GM23338 (cell line): ENCODE results near the gene BICC1. TPM values are rescaled to one million over a fixed set of nuclear protein-coding genes. Genes with fewer than 3 reads are reported as not detected.

ENCODE experiments used
- ATAC-seq: fragments of 200-7000 bp; cut with Tn5 transposase; 3 replicates; pipeline ENCODE4 v1.9.1; 2020
- DNase-seq: peaks from one replicate; pipeline ENCODE4 v3.0.0-alpha.2; 2015; ENCODE audit warnings: low spot score
- H2AFZ ChIP-seq: fragments of 200-600 bp; sonication (generic); 2 replicates; pipeline ENCODE4 v1.8.0; 2016; ENCODE audit warnings: antibody characterized with exemption, mild to moderate bottlenecking, moderate library complexity
- H3F3A ChIP-seq: fragments of 200-600 bp; sonication (generic); replicated peaks from 2 replicates; pipeline ENCODE4 v1.8.0; 2017; ENCODE audit warnings: antibody characterized with exemption, mixed run types, low read depth
- H3K27ac ChIP-seq: fragments of 200-600 bp; sonication (generic); 2 replicates; pipeline ENCODE4 v1.6.1; 2016; ENCODE audit warnings: low read depth
- H3K27me3 ChIP-seq: fragments of 200-600 bp; sonication (generic); 2 replicates; pipeline ENCODE4 v1.8.0; 2016; ENCODE audit warnings: mild to moderate bottlenecking, mixed run types, moderate library complexity; ENCODE audit not compliant: insufficient read depth
- H3K36me3 ChIP-seq: fragments of 200-600 bp; sonication (generic); 2 replicates; pipeline ENCODE4 v1.8.0; 2016; ENCODE audit warnings: mild to moderate bottlenecking; ENCODE audit not compliant: insufficient read depth
- H3K4me1 ChIP-seq: fragments of 200-600 bp; sonication (generic); 2 replicates; pipeline ENCODE4 v1.8.0; 2016; ENCODE audit warnings: mild to moderate bottlenecking, moderate library complexity; ENCODE audit not compliant: insufficient read depth
- H3K4me2 ChIP-seq: fragments of 200-600 bp; sonication (generic); 2 replicates; pipeline ENCODE4 v1.7.1; 2017; ENCODE audit warnings: mixed run types
- H3K4me3 ChIP-seq: fragments of 200-600 bp; sonication (generic); 2 replicates; pipeline ENCODE4 v1.6.1; 2016; ENCODE audit warnings: mixed run types
- H3K79me2 ChIP-seq: fragments of 200-600 bp; sonication (generic); replicated peaks from 2 replicates; pipeline ENCODE4 v1.8.0; 2017; ENCODE audit warnings: mild to moderate bottlenecking; ENCODE audit not compliant: insufficient read depth
- H3K9me2 ChIP-seq: fragments of 200-600 bp; sonication (generic); 2 replicates; pipeline ENCODE4 v1.8.0; 2017; ENCODE audit not compliant: insufficient read depth
- H4K20me1 ChIP-seq: fragments of 200-600 bp; sonication (generic); replicated peaks from 2 replicates; pipeline ENCODE4 v1.8.0; 2017; ENCODE audit warnings: mild to moderate bottlenecking; ENCODE audit not compliant: insufficient read depth
- H3K27ac Mint-ChIP-seq: 2 replicates; pipeline ENCODE4 v1.8.0; 2020; ENCODE audit warnings: inconsistent platforms, mild to moderate bottlenecking, moderate library complexity, mixed read lengths
- H3K27me3 Mint-ChIP-seq: 3 replicates; pipeline ENCODE4 v1.8.0; 2022; ENCODE audit warnings: low read depth, mild to moderate bottlenecking, moderate library complexity, mixed read lengths, inconsistent platforms; ENCODE audit not compliant: insufficient read depth, poor library complexity
- H3K36me3 Mint-ChIP-seq: 3 replicates; pipeline ENCODE4 v1.8.0; 2021; ENCODE audit warnings: low read depth, mild to moderate bottlenecking, inconsistent platforms, moderate library complexity, mixed read lengths
- H3K4me1 Mint-ChIP-seq: 3 replicates; pipeline ENCODE4 v1.8.0; 2020; ENCODE audit warnings: mild to moderate bottlenecking, inconsistent platforms, mixed read lengths
- H3K4me3 Mint-ChIP-seq: 3 replicates; pipeline ENCODE4 v1.8.0; 2021; ENCODE audit warnings: moderate library complexity, mild to moderate bottlenecking, inconsistent platforms, mixed read lengths
- H3K9me3 Mint-ChIP-seq: 3 replicates; pipeline ENCODE4 v1.8.0; 2020; ENCODE audit warnings: moderate library complexity, mild to moderate bottlenecking, inconsistent platforms, mixed read lengths
- EZH2phosphoT487 ChIP-seq: fragments of 200-600 bp; sonication (generic); IDR thresholded peaks from one replicate; pipeline ENCODE4 v1.8.1; 2018; ENCODE audit warnings: antibody characterized with exemption; ENCODE audit not compliant: unreplicated experiment
- NANOG ChIP-seq: IDR thresholded peaks from 2 replicates; pipeline ENCODE4 v1.6.1; 2016; ENCODE audit warnings: antibody characterized with exemption, borderline replicate concordance
- STAT1 ChIP-seq: IDR thresholded peaks from one replicate; pipeline ENCODE4 v1.6.1; 2016; ENCODE audit warnings: antibody characterized with exemption; ENCODE audit not compliant: unreplicated experiment
- ZNF114 ChIP-seq: fragments of 250-450 bp; sonication (Bioruptor Pico); IDR thresholded peaks from 2 replicates; pipeline ENCODE4 v1.5.0; 2020; ENCODE audit warnings: mild to moderate bottlenecking, moderate library complexity
- polyA plus RNA-seq: library from polyadenylated mRNA; unstranded; fragments of >200 nt; fragmentation: Nextera tagmentation; extraction: Ambion mirVana; gene quantifications from 2 replicates; pipeline ENCODE4 v1.2.1, GENCODE V29; 2016
- total RNA-seq: library from RNA; depleted of rRNA; stranded (reverse); fragments of >200 nt; shearing (Covaris generic); gene quantifications from 2 replicates; pipeline ENCODE4 v1.2.3, GENCODE V29; 2014
- TF ChIP-seq, protein P1 (sequence below): IDR thresholded peaks from one replicate; pipeline ENCODE4 v1.6.1; 2018; ENCODE audit warnings: antibody characterized with exemption; ENCODE audit not compliant: unreplicated experiment
- TF ChIP-seq, protein P2 (sequence below): fragments of 250-450 bp; sonication (Bioruptor Pico); IDR thresholded peaks from 2 replicates; pipeline ENCODE4 v1.5.0; 2020; ENCODE audit warnings: mild to moderate bottlenecking, moderate library complexity

BICC1 gene
- total and polyA plus RNA-seq, 2 experiments from 2014 or later: 1.3 to 2.2 TPM

DNA sequence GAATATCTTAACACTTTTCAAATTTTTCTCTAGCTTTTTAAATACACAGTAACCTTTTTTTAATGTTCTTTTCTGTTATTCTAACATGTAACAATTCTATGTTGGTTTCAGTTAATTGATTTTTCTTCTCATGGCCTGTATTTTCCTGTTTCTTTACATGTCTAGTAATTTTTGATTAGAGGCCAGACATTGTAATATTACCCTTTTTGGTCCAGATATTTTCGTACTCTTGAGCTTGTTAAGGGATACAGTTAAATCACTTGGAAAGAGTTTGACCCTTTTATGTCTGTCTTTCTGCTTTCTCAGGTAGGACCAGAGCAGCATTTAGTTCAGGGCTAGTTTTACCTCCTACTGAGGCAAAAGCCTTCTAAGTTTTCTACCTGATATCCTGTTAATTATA lies 45.0 kb downstream of the BICC1 start (continued):
- TF ChIP-seq, protein P1, sequence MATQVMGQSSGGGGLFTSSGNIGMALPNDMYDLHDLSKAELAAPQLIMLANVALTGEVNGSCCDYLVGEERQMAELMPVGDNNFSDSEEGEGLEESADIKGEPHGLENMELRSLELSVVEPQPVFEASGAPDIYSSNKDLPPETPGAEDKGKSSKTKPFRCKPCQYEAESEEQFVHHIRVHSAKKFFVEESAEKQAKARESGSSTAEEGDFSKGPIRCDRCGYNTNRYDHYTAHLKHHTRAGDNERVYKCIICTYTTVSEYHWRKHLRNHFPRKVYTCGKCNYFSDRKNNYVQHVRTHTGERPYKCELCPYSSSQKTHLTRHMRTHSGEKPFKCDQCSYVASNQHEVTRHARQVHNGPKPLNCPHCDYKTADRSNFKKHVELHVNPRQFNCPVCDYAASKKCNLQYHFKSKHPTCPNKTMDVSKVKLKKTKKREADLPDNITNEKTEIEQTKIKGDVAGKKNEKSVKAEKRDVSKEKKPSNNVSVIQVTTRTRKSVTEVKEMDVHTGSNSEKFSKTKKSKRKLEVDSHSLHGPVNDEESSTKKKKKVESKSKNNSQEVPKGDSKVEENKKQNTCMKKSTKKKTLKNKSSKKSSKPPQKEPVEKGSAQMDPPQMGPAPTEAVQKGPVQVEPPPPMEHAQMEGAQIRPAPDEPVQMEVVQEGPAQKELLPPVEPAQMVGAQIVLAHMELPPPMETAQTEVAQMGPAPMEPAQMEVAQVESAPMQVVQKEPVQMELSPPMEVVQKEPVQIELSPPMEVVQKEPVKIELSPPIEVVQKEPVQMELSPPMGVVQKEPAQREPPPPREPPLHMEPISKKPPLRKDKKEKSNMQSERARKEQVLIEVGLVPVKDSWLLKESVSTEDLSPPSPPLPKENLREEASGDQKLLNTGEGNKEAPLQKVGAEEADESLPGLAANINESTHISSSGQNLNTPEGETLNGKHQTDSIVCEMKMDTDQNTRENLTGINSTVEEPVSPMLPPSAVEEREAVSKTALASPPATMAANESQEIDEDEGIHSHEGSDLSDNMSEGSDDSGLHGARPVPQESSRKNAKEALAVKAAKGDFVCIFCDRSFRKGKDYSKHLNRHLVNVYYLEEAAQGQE: no peak
- TF ChIP-seq EZH2phosphoT487 (no peak), STAT1 (no peak)

DNA sequence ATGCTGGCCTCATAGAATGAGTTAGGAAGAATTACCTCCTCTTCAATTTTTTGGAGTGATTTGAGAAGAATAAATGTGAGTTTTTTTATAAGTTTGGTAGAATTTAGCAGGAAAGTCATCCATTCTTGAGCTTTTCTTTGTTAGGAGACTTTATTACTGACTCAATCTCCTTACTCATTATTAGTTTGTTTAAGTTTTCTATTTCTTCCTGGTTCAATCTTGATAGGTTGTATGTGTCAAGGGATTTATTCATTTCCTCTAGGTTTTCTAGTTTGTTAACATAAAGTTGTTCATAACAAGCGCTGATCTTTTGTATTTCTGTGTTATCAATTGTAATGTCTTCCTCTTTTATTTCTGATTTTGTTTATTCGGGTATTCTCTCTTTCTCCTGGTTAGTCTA lies 47.4 kb downstream of the BICC1 start:
- Histone ChIP-seq H3K27me3 (no peaks in the 10 kb centered on the region), H3K27ac (no peak overlapping the region), H3K79me2 (no peaks in the 10 kb centered on the region), H3K4me3 (no peak overlapping the region), H4K20me1 (no peaks in the 10 kb centered on the region), H3K4me2 (no peak overlapping the region), H3K4me1 (no peaks in the 10 kb centered on the region), H3K9me2 (no peaks in the 10 kb centered on the region), H2AFZ (no peak overlapping the region), H3K36me3 (no peaks in the 10 kb centered on the region), H3F3A (no peaks in the 10 kb centered on the region)
- H3K4me3 Mint-ChIP-seq: no peak overlapping the region
- peaks cover 3% of the 10 kb centered on the region; the same call in 1 of the 3 replicates for H3K36me3 Mint-ChIP-seq
- H3K9me3 Mint-ChIP-seq: peaks cover 24% of the 10 kb centered on the region; the same call in 2 of the 3 replicates
- no peak for ATAC-seq
- DNase-seq: no peak
- no peak overlapping the region for H3K27ac Mint-ChIP-seq
- H3K4me1 Mint-ChIP-seq: no peaks in the 10 kb centered on the region
- TF ChIP-seq EZH2phosphoT487 (no peak), NANOG (no peak), ZNF114 (CRISPR knock-in tag) (no peak), STAT1 (no peak)
- TF ChIP-seq, protein P2, sequence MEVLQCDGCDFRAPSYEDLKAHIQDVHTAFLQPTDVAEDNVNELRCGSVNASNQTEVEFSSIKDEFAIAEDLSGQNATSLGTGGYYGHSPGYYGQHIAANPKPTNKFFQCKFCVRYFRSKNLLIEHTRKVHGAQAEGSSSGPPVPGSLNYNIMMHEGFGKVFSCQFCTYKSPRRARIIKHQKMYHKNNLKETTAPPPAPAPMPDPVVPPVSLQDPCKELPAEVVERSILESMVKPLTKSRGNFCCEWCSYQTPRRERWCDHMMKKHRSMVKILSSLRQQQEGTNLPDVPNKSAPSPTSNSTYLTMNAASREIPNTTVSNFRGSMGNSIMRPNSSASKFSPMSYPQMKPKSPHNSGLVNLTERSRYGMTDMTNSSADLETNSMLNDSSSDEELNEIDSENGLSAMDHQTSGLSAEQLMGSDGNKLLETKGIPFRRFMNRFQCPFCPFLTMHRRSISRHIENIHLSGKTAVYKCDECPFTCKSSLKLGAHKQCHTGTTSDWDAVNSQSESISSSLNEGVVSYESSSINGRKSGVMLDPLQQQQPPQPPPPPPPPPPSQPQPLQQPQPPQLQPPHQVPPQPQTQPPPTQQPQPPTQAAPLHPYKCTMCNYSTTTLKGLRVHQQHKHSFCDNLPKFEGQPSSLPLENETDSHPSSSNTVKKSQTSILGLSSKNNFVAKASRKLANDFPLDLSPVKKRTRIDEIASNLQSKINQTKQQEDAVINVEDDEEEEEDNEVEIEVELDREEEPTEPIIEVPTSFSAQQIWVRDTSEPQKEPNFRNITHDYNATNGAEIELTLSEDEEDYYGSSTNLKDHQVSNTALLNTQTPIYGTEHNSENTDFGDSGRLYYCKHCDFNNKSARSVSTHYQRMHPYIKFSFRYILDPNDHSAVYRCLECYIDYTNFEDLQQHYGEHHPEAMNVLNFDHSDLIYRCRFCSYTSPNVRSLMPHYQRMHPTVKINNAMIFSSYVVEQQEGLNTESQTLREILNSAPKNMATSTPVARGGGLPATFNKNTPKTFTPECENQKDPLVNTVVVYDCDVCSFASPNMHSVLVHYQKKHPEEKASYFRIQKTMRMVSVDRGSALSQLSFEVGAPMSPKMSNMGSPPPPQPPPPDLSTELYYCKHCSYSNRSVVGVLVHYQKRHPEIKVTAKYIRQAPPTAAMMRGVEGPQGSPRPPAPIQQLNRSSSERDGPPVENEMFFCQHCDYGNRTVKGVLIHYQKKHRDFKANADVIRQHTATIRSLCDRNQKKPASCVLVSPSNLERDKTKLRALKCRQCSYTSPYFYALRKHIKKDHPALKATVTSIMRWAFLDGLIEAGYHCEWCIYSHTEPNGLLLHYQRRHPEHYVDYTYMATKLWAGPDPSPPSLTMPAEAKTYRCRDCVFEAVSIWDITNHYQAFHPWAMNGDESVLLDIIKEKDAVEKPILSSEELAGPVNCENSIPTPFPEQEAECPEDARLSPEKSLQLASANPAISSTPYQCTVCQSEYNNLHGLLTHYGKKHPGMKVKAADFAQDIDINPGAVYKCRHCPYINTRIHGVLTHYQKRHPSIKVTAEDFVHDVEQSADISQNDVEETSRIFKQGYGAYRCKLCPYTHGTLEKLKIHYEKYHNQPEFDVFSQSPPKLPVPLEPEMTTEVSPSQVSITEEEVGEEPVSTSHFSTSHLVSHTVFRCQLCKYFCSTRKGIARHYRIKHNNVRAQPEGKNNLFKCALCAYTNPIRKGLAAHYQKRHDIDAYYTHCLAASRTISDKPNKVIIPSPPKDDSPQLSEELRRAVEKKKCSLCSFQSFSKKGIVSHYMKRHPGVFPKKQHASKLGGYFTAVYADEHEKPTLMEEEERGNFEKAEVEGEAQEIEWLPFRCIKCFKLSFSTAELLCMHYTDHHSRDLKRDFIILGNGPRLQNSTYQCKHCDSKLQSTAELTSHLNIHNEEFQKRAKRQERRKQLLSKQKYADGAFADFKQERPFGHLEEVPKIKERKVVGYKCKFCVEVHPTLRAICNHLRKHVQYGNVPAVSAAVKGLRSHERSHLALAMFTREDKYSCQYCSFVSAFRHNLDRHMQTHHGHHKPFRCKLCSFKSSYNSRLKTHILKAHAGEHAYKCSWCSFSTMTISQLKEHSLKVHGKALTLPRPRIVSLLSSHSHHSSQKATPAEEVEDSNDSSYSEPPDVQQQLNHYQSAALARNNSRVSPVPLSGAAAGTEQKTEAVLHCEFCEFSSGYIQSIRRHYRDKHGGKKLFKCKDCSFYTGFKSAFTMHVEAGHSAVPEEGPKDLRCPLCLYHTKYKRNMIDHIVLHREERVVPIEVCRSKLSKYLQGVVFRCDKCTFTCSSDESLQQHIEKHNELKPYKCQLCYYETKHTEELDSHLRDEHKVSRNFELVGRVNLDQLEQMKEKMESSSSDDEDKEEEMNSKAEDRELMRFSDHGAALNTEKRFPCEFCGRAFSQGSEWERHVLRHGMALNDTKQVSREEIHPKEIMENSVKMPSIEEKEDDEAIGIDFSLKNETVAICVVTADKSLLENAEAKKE (CRISPR knock-in tag): no peak
- no peaks in the 10 kb centered on the region for H3K27me3 Mint-ChIP-seq
